Activated CD4-positive, alpha-beta T cell treated with anti-CD3 and anti-CD28 coated beads for 48 hours (primary cell): Measurements from ENCODE around the gene DYNLT2.
"Not testable (repeated sequence)": the region's sequence is repeated elsewhere in the genome, so short reads cannot be mapped to it uniquely, and the experiment has no call there.

Source experiments
- DNase-seq: peaks from one replicate; pipeline ENCODE4 v3.0.0-alpha.2; 2020

Gene DYNLT2

GRCh38 chr6:169783401-169783800 is 32.0 kb upstream of the DYNLT2 start:
- no peak for DNase-seq

GRCh38 chr6:169782966-169783365 is 31.6 kb upstream of the DYNLT2 start:
- DNase-seq: no peak

GRCh38 chr6:169780571-169781091 is 29.3 kb upstream of the DYNLT2 start:
- no peak for DNase-seq

GRCh38 chr6:169779896-169780295 is 28.5 kb upstream of the DYNLT2 start:
- no peak for DNase-seq

GRCh38 chr6:169779092-169779815 is 27.9 kb upstream of the DYNLT2 start:
- no peak for DNase-seq

GRCh38 chr6:169778646-169779045 is 27.3 kb upstream of the DYNLT2 start:
- no peak for DNase-seq

- DNase-seq: no peak
Observed at GRCh38 chr6:169777896-169778295, 26.5 kb upstream of the DYNLT2 start.

- DNase-seq: no peak
Observed at GRCh38 chr6:169776379-169776778, 25.0 kb upstream of the DYNLT2 start.

GRCh38 chr6:169775321-169775720 is 23.9 kb upstream of the DYNLT2 start:
- no peak for DNase-seq

GRCh38 chr6:169774347-169774746 is 23.0 kb upstream of the DYNLT2 start:
- DNase-seq: no peak

- no peak for DNase-seq
Observed at GRCh38 chr6:169766921-169767736, 15.8 kb upstream of the DYNLT2 start.

- no peak for DNase-seq
Observed at GRCh38 chr6:169766232-169766631, 14.9 kb upstream of the DYNLT2 start.

- not testable (repeated sequence) for DNase-seq
Observed at GRCh38 chr6:169765789-169766188, 14.4 kb upstream of the DYNLT2 start.

GRCh38 chr6:169763881-169764280 is 12.5 kb upstream of the DYNLT2 start:
- DNase-seq: no peak

- no peak for DNase-seq
Observed at GRCh38 chr6:169763308-169763707, 11.9 kb upstream of the DYNLT2 start.

- no peak for DNase-seq
Observed at GRCh38 chr6:169755162-169755561, 3.8 kb upstream of the DYNLT2 start.

- DNase-seq: peak; percentile 29
Observed at GRCh38 chr6:169752074-169752623, 777 bp upstream of the DYNLT2 start.

GRCh38 chr6:169746556-169746955 is 4.8 kb downstream of the DYNLT2 start:
- no peak for DNase-seq

- no peak for DNase-seq
Observed at GRCh38 chr6:169745405-169745804, 6.0 kb downstream of the DYNLT2 start.

GRCh38 chr6:169741344-169741743 is 10.0 kb downstream of the DYNLT2 start:
- no peak for DNase-seq

GRCh38 chr6:169738976-169739529 is 12.3 kb downstream of the DYNLT2 start:
- no peak for DNase-seq

- peak; percentile 16 for DNase-seq
Observed at GRCh38 chr6:169738204-169738975, 13.0 kb downstream of the DYNLT2 start.

- no peak for DNase-seq
Observed at GRCh38 chr6:169729961-169730360, 21.4 kb downstream of the DYNLT2 start.
